GM08714 (cell line): Measurements from ENCODE around the gene UBLCP1.
"Not testable (repeated sequence)": the region's sequence is repeated elsewhere in the genome, so short reads cannot be mapped to it uniquely, and the experiment has no call there.

Experiments used
- H3K4me3 ChIP-seq: fragments of 200-500 bp; sonication (Bioruptor generic); 2 replicates; pipeline ENCODE4 v1.5.1; 2014; ENCODE audit warnings: mild to moderate bottlenecking, low read length, inconsistent platforms
- ZNF274 ChIP-seq: IDR thresholded peaks from 2 replicates; pipeline ENCODE4 v1.6.1; 2012; ENCODE audit warnings: mild to moderate bottlenecking, low read depth, low read length

Gene UBLCP1

GRCh38 chr5:159240301-159240870 lies 22.7 kb upstream of the UBLCP1 start:
- no peak for TF ChIP-seq ZNF274
- no peak overlapping the region for H3K4me3 ChIP-seq

GRCh38 chr5:159241946-159242552 lies 21.0 kb upstream of the UBLCP1 start:
- H3K4me3 ChIP-seq, result no peak overlapping the region
- no peak for TF ChIP-seq ZNF274

GRCh38 chr5:159242656-159243055 lies 20.4 kb upstream of the UBLCP1 start:
- TF ChIP-seq ZNF274, result no peak
- no peak overlapping the region for H3K4me3 ChIP-seq

GRCh38 chr5:159243385-159243784 lies 19.7 kb upstream of the UBLCP1 start:
- no peak overlapping the region for H3K4me3 ChIP-seq
- TF ChIP-seq ZNF274, result no peak

GRCh38 chr5:159244163-159244562 lies 18.9 kb upstream of the UBLCP1 start:
- no peak overlapping the region for H3K4me3 ChIP-seq
- TF ChIP-seq ZNF274, result no peak

GRCh38 chr5:159244890-159245289 lies 18.2 kb upstream of the UBLCP1 start:
- no peak for TF ChIP-seq ZNF274

GRCh38 chr5:159249158-159249557 lies 13.9 kb upstream of the UBLCP1 start:
- no peak overlapping the region for H3K4me3 ChIP-seq
- TF ChIP-seq ZNF274, result no peak

More at GRCh38 chr5:159244890-159245289, 18.2 kb upstream of the UBLCP1 start:
- no peak overlapping the region for H3K4me3 ChIP-seq

GRCh38 chr5:159252195-159252594 lies 10.9 kb upstream of the UBLCP1 start:
- no peak for TF ChIP-seq ZNF274
- no peak overlapping the region for H3K4me3 ChIP-seq

- TF ChIP-seq ZNF274, result no peak
- no peak overlapping the region for H3K4me3 ChIP-seq
Observed at GRCh38 chr5:159257007-159257406, 6.1 kb upstream of the UBLCP1 start.

- no peak for TF ChIP-seq ZNF274
Observed at GRCh38 chr5:159257629-159258283, 5.3 kb upstream of the UBLCP1 start.

GRCh38 chr5:159258361-159258760 lies 4.7 kb upstream of the UBLCP1 start:
- no peak for TF ChIP-seq ZNF274
- H3K4me3 ChIP-seq, result no peak overlapping the region

More at GRCh38 chr5:159257629-159258283, 5.3 kb upstream of the UBLCP1 start:
- no peak overlapping the region for H3K4me3 ChIP-seq

GRCh38 chr5:159260212-159260611 lies 2.9 kb upstream of the UBLCP1 start:
- not testable (repeated sequence) for H3K4me3 ChIP-seq

GRCh38 chr5:159262472-159262858 lies 625 bp upstream of the UBLCP1 start:
- peak overlapping the region; percentile 98 for H3K4me3 ChIP-seq
- no peak for TF ChIP-seq ZNF274

GRCh38 chr5:159263569-159263905 lies 447 bp downstream of the UBLCP1 start:
- peak overlapping the region; percentile 98 for H3K4me3 ChIP-seq
- no peak for TF ChIP-seq ZNF274

GRCh38 chr5:159266764-159267163 lies 3.7 kb downstream of the UBLCP1 start:
- not testable (repeated sequence) for H3K4me3 ChIP-seq
